ENCODE measurements around the gene TMEM151A. TPM values are rescaled to one million over a fixed set of nuclear protein-coding genes. Genes with fewer than 3 reads are reported as not detected.

TMEM151A gene
- total RNA-seq, 6 experiments from 2014 or later, result 0.07 to 0.11 TPM; not detected in 4

GRCh38 chr11:66264914-66265313 lies 26.8 kb upstream of the TMEM151A start:
- Mint-ChIP-seq H3K27ac (no peak overlapping the region), H3K4me1 (ENCODE audit: low read depth) (peaks cover 23% of the 10 kb centered on the region), H3K27me3 (ENCODE audit: insufficient read depth) (peaks cover 2% of the 10 kb centered on the region), H3K9me3 (no peaks in the 10 kb centered on the region), H3K36me3 (ENCODE audit: low read depth) (peaks cover 7% of the 10 kb centered on the region), H3K4me3 (no peak overlapping the region)
- no peak for DNase-seq
- peak; percentile 76 for TF ChIP-seq CTCF (IDR thresholded peaks at IDR 0.05)

- H3K4me3 Mint-ChIP-seq, result no peak overlapping the region
- DNase-seq, result no peak
- peaks cover 2% of the 10 kb centered on the region for H3K27me3 Mint-ChIP-seq (ENCODE audit: insufficient read depth)
- H3K36me3 Mint-ChIP-seq (ENCODE audit: low read depth), result peaks cover 9% of the 10 kb centered on the region
- H3K9me3 Mint-ChIP-seq, result no peaks in the 10 kb centered on the region
- no peak overlapping the region for H3K27ac Mint-ChIP-seq
- peaks cover 25% of the 10 kb centered on the region for H3K4me1 Mint-ChIP-seq (ENCODE audit: low read depth)
- TF ChIP-seq CTCF (IDR thresholded peaks at IDR 0.05), result no peak
Measured at GRCh38 chr11:66265531-66266377, 25.9 kb upstream of the TMEM151A start.

GRCh38 chr11:66266378-66267038 lies 25.2 kb upstream of the TMEM151A start:
- no peak for DNase-seq
- TF ChIP-seq CTCF (IDR thresholded peaks at IDR 0.05), result no peak
- Mint-ChIP-seq H3K27me3 (ENCODE audit: insufficient read depth) (peaks cover 2% of the 10 kb centered on the region), H3K4me3 (peak overlapping the region; percentile 96; the same call in 1 of the 2 replicates), H3K36me3 (ENCODE audit: low read depth) (peaks cover 11% of the 10 kb centered on the region), H3K9me3 (no peaks in the 10 kb centered on the region), H3K27ac (peak overlapping the region; percentile 76), H3K4me1 (ENCODE audit: low read depth) (peaks cover 25% of the 10 kb centered on the region)

- Mint-ChIP-seq H3K27ac (peak overlapping the region; percentile 76), H3K4me1 (ENCODE audit: low read depth) (peaks cover 25% of the 10 kb centered on the region), H3K9me3 (no peaks in the 10 kb centered on the region), H3K27me3 (ENCODE audit: insufficient read depth) (peaks cover 2% of the 10 kb centered on the region), H3K36me3 (ENCODE audit: low read depth) (peaks cover 15% of the 10 kb centered on the region), H3K4me3 (peak overlapping the region; percentile 96)
- DNase-seq, result no peak
- TF ChIP-seq CTCF (IDR thresholded peaks at IDR 0.05), result no peak
Measured at GRCh38 chr11:66267039-66267378, 24.7 kb upstream of the TMEM151A start.

- H3K9me3 Mint-ChIP-seq, result no peaks in the 10 kb centered on the region
- H3K4me3 Mint-ChIP-seq, result peak overlapping the region; percentile 96
- peak; percentile 75 for DNase-seq
- TF ChIP-seq CTCF (IDR thresholded peaks at IDR 0.05), result peak; percentile 60
- peaks cover 20% of the 10 kb centered on the region for H3K36me3 Mint-ChIP-seq (ENCODE audit: low read depth)
- peaks cover 2% of the 10 kb centered on the region for H3K27me3 Mint-ChIP-seq (ENCODE audit: insufficient read depth)
- H3K27ac Mint-ChIP-seq, result peak overlapping the region; percentile 95
- H3K4me1 Mint-ChIP-seq (ENCODE audit: low read depth), result peaks cover 25% of the 10 kb centered on the region
Measured at GRCh38 chr11:66267379-66268243, 24.1 kb upstream of the TMEM151A start.
